ENCODE measurements around the gene RNF13.

- TF ChIP-seq, protein P1, sequence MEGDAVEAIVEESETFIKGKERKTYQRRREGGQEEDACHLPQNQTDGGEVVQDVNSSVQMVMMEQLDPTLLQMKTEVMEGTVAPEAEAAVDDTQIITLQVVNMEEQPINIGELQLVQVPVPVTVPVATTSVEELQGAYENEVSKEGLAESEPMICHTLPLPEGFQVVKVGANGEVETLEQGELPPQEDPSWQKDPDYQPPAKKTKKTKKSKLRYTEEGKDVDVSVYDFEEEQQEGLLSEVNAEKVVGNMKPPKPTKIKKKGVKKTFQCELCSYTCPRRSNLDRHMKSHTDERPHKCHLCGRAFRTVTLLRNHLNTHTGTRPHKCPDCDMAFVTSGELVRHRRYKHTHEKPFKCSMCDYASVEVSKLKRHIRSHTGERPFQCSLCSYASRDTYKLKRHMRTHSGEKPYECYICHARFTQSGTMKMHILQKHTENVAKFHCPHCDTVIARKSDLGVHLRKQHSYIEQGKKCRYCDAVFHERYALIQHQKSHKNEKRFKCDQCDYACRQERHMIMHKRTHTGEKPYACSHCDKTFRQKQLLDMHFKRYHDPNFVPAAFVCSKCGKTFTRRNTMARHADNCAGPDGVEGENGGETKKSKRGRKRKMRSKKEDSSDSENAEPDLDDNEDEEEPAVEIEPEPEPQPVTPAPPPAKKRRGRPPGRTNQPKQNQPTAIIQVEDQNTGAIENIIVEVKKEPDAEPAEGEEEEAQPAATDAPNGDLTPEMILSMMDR (IDR thresholded peaks at IDR 0.05), result no peak
- TF ChIP-seq ZFX (IDR thresholded peaks at IDR 0.05; ENCODE audit: borderline replicate concordance), result no peak
Observed at GRCh38 chr3:149790268-149790667, 22.7 kb upstream of the RNF13 start.
